RWPE2 (cell line): ENCODE results near the gene CRIP1.
A peak's percentile ranks its signal among the peaks of the same experiment; 100 is the strongest.

ENCODE experiments used
- ATAC-seq: fragments of 200-7000 bp; cut with Tn5 transposase; 3 replicates; pipeline ENCODE4 v1.9.1; 2021; ENCODE audit warnings: low read depth
- DNase-seq: peaks from one replicate; pipeline ENCODE4 v3.0.0-alpha.2; 2020; ENCODE audit warnings: low spot score
- H3K27ac ChIP-seq: fragments of 450-650 bp; 2 replicates; pipeline ENCODE4 v1.5.1; 2017; ENCODE audit warnings: mild to moderate bottlenecking; ENCODE audit not compliant: poor library complexity, severe bottlenecking
- H3K27me3 ChIP-seq: fragments of 250-450 bp; sonication (Bioruptor Pico); 2 replicates; pipeline ENCODE4 v1.5.1; 2021; ENCODE audit warnings: mild to moderate bottlenecking, moderate library complexity; ENCODE audit not compliant: insufficient read depth, poor library complexity, severe bottlenecking
- H3K36me3 ChIP-seq: fragments of 250-450 bp; sonication (Bioruptor Pico); 2 replicates; pipeline ENCODE4 v1.5.1; 2020; ENCODE audit warnings: low read depth, mild to moderate bottlenecking, moderate library complexity
- H3K4me1 ChIP-seq: fragments of 250-450 bp; sonication (Bioruptor Pico); 2 replicates; pipeline ENCODE4 v1.5.1; 2021; ENCODE audit warnings: mild to moderate bottlenecking, moderate library complexity; ENCODE audit not compliant: insufficient read depth, poor library complexity, severe bottlenecking
- H3K4me3 ChIP-seq: fragments of 250-450 bp; sonication (Bioruptor Pico); 2 replicates; pipeline ENCODE4 v1.5.1; 2021; ENCODE audit warnings: mild to moderate bottlenecking, moderate library complexity; ENCODE audit not compliant: severe bottlenecking
- H3K9me3 ChIP-seq: fragments of 250-450 bp; sonication (Bioruptor Pico); 2 replicates; pipeline ENCODE4 v1.5.1; 2021; ENCODE audit warnings: mild to moderate bottlenecking, moderate library complexity; ENCODE audit not compliant: severe bottlenecking
- CTCF ChIP-seq: fragments of 450-650 bp; IDR thresholded peaks from one replicate; pipeline ENCODE4 v1.5.1; 2017; ENCODE audit warnings: mild to moderate bottlenecking, moderate library complexity; ENCODE audit not compliant: poor library complexity, severe bottlenecking

The CRIP1 gene

GRCh38 chr14:105517096-105517495, 30.4 kb downstream of the CRIP1 start:
- peak; percentile 17 for DNase-seq
- Histone ChIP-seq H3K36me3 (no peaks in the 10 kb centered on the region), H3K4me1 (no peaks in the 10 kb centered on the region), H3K27me3 (peaks cover 8% of the 10 kb centered on the region), H3K9me3 (no peaks in the 10 kb centered on the region), H3K4me3 (no peak overlapping the region), H3K27ac (no peak overlapping the region)
- TF ChIP-seq CTCF = no peak
- peak; percentile 61; the same call in 2 of the 3 replicates for ATAC-seq

- Histone ChIP-seq H3K4me1 (no peaks in the 10 kb centered on the region), H3K9me3 (no peaks in the 10 kb centered on the region), H3K36me3 (no peaks in the 10 kb centered on the region), H3K4me3 (no peak overlapping the region), H3K27me3 (peaks cover 9% of the 10 kb centered on the region), H3K27ac (no peak overlapping the region)
- no peak for ATAC-seq
- TF ChIP-seq CTCF = no peak
- no peak for DNase-seq
Measured at GRCh38 chr14:105519946-105520698, 33.4 kb downstream of the CRIP1 start.

GRCh38 chr14:105525326-105525725, 38.6 kb downstream of the CRIP1 start:
- Histone ChIP-seq H3K9me3 (no peaks in the 10 kb centered on the region), H3K36me3 (no peaks in the 10 kb centered on the region), H3K27ac (no peak overlapping the region), H3K4me1 (no peaks in the 10 kb centered on the region), H3K27me3 (peaks cover 23% of the 10 kb centered on the region), H3K4me3 (no peak overlapping the region)
- DNase-seq (peak; percentile 44), ATAC-seq (no peak)
- TF ChIP-seq CTCF = no peak

- DNase-seq (peak; percentile 69), ATAC-seq (0 out of 3 replicates have a peak, but pooled peaks have one; percentile 11)
- no peaks in the 10 kb centered on the region for H3K4me1 ChIP-seq
- H3K27ac ChIP-seq = no peak within 1 kb of the TSS
- peaks cover 23% of the 10 kb centered on the region for H3K27me3 ChIP-seq
- H3K4me3 ChIP-seq = peak within 1 kb of the TSS; percentile 31
- no peaks in the 10 kb centered on the region for H3K9me3 ChIP-seq
- H3K36me3 ChIP-seq = no peaks in the 10 kb centered on the region
- TF ChIP-seq CTCF = no peak
Measured at GRCh38 chr14:105525861-105526775, 39.4 kb downstream of the CRIP1 start, which contains the start of gene TMEM121. TSS of gene TMEM121 (plus strand) at chr14:105526583. CDS start at chr14:105528835, 2,252 bp downstream.
